T-helper 2 cell (primary cell): Measurements from ENCODE around the gene AURKAIP1.
"Not testable (repeated sequence)": the region's sequence is repeated elsewhere in the genome, so short reads cannot be mapped to it uniquely, and the experiment has no call there.

Experiments used
- DNase-seq, 5 experiments: peaks; one replicate each; pipeline versions ENCODE4 v3.0.0 to v3.0.0-alpha.2; 2012 to 2022

AURKAIP1 gene

GRCh38 chr1:1406101-1406820 is 31.3 kb upstream of the AURKAIP1 start:
- DNase-seq, result peak in 1 of 5 experiments; percentile 24

- DNase-seq, result no peak
These were observed 28.6 kb upstream of the AURKAIP1 start for GRCh38 chr1:1403653-1404052.

DNA sequence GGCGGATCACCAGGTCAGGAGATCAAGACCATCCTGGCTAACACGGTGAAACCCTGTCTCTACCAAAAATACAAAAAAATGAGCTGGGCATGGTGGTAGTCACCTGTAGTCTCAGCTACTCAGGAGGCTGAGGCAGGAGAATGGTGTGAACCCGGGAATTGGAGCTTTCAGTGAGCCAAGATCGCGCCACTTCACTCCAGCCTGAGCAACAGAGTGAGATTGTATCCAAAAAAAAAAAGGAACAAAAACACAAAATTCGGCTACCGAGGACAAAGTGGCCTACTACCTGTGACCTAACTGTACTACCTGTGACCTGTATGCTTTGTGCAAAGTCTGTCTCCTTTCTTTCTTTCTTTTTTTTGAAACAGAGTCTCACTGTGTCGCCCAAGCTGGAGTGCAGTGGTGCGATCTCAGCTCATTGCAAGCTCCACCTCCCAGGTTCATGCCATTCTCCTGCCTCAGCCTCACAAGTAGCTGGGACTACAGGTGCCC is 27.9 kb upstream of the AURKAIP1 start:
- not testable (repeated sequence) for DNase-seq

GRCh38 chr1:1402072-1402900 is 27.3 kb upstream of the AURKAIP1 start:
- DNase-seq, result peak in 1 of 5 experiments; percentile 51

- DNase-seq, result no peak
These were observed 26.5 kb upstream of the AURKAIP1 start for GRCh38 chr1:1401457-1402010.

DNA sequence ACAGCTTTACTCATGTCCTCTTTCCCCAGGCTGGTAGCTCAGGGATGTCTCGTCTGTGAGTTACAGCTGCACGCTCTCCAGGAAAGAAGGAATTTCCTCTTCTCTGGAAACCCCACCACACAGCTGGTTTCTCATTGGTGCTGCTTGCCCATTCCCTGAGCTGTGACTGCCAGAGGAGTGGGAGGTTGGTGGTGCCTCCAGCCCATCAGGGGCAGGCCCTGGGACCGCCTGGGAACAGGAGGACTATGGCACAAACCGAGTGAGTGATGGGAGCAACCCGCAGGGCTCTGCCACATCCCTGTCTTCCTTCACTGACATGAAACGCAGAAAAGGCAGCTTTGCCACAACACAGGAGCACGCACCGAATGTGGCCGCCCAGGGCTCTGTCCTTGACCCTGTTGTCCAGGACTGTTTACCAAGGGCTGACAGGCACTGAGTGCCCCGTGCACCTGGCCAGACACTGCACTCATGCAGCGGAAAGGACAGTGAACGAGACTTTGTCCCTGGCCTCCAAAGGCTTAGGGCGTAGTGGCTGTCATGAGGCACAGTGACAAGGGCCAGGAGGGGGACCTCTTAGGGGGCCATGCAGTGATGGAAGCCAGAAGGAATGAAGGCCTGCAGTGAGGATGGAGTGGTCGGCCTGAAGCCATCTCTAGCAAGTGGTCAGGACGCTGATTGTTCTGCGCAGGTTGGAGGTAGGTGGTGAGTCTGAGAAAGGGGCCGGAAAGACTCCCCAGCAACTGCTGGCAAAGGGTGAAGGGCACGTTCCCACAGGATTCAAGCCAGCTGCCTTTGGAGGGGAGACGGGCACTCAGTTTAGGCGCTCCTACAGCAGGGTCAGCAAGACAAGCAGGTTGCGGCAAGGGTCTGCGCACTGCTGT is 25.8 kb upstream of the AURKAIP1 start:
- DNase-seq, result no peak

DNA sequence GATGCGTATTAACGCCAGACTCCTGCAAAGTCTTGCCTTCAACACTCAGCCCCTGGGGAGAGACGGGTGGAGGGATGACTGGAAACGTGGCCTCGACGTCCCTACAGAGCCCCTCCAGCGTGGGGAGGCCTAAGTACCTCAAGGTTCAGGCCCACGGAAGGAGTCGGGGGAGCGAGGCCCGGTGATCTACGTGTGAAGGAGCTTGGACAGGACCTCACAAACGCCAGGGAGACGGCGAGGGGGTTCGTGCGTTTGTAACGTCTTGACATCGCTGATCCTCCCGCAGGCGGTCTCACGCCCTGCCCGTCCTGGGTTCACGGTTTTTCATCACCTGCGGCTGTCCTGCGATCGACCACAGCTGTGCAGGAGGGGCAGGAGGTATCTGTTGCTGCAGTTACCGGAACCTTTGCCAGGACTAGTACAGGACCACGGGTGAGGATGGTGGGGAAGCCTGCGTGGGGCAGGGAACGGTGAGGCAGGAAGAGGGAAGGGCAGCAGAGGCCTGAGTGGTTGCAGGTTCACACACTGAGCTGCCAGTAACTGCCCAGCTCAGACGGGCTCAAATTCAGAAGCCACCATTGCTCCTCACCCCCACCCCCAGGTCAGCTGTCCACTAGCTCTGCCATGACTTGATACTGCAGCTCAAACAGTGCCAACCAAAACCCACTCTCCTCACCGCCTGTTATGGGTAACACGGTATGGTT is 25.0 kb upstream of the AURKAIP1 start:
- DNase-seq, result peak in 1 of 5 experiments; percentile 39

DNA sequence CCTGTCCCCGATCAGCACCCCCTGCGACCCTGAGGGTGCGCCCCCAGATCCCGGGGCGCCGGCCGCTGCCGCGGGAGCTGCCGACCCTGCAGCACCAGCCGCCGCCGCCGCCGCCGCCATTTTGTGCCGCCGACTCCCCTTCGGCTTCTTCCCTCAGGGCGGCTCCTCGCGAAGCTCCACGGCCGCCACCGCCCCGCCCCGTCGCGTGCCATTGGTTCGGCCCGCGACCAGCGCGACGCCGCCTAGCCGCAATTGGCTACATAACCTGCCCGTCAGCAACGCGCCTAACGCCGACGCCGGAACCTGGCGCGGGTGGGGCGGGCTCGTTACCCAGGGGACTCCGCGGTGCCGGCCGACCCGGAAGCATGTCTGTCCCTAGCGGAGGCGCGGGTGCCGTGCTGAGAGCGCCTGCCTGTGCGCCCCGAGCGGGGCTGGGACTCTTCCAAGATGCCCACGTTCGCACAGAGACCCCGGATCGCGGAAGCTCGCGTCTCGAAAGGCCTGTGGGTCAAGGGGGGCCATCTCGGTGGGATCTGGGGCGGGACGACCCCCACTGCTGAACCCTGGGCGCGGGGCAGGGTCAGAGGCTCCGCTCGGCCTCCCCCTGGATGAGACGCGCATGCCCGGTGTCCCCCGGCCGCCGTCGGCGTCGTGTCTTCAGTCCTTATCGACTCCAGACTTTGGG is 24.3 kb upstream of the AURKAIP1 start, which contains the start of gene CCNL2:
Gene CCNL2 (minus strand): TSS at position 149 of the 685 bp plus-strand sequence. CDS start 29 bp downstream, at position 120.
- peak; percentile 97 to 100 (median 99) for DNase-seq

DNA sequence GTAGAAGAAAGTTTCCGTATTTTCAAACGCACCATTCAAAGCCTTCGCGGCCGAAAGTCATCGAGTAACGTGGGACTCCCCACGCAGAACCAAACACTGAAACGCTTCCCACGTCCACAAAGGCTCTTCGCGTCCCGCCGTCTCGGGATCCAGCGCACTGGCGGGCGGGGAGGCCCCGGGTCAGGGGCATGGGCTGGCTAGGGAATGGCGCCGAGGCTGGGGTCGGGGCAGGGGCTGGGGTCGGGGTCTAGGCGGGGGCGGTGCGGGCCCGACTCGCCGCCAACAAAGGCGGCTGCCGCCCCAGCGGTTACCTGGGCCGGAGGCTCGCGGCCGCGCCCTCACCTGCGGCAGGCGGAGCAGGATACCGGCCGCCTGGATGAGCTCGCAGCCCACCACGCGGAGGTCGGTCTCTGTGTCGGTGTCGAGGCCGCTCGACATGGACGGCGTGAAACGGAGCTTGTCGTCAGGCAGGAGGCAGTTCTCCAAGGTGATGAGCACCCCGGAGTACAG is 23.7 kb upstream of the AURKAIP1 start:
- DNase-seq, result peak in 2 of 5 experiments; percentile 7 to 23

DNA sequence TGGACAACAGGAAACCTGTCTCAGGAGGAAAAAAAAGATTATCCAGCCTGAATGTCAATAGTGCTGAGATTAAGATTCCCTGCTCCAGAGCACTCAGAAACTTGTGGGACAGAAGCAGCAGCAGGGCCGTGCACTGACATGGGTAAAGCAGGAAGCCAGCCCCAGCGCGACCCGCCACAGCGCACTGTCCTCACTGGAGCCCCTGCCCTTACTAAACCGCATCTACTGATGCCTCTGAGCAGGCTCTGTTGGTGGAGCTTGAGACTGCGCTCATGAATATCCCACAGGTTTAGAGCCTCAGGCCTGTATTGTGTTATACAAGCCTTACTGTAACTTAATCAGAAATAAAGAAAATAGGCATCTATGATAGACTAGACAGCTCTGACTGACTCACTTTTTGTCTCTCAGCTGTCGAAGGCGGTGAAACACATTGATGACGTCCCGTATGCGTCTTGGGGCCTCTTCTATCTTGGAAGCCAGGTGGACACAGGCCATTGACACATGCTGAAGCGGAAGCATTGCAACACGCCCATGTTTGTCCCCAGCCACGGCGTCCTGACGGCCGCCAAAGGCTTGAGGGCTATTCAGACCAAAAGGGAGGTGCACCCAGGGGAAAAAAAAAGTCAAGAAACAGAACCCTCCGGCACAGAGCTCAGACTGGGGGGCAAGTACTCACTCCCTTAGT is 23.0 kb upstream of the AURKAIP1 start:
- DNase-seq, result peak in 1 of 5 experiments; percentile 36

GRCh38 chr1:1395166-1395565 is 20.2 kb upstream of the AURKAIP1 start:
- no peak for DNase-seq

- DNase-seq, result no peak
These were observed 19.1 kb upstream of the AURKAIP1 start for GRCh38 chr1:1394116-1394515.

GRCh38 chr1:1393428-1393827 is 18.4 kb upstream of the AURKAIP1 start:
- no peak for DNase-seq

- no peak for DNase-seq
These were observed 18.0 kb upstream of the AURKAIP1 start for GRCh38 chr1:1393014-1393413.

- DNase-seq, result no peak
These were observed 16.2 kb upstream of the AURKAIP1 start for GRCh38 chr1:1391225-1391624.

DNA sequence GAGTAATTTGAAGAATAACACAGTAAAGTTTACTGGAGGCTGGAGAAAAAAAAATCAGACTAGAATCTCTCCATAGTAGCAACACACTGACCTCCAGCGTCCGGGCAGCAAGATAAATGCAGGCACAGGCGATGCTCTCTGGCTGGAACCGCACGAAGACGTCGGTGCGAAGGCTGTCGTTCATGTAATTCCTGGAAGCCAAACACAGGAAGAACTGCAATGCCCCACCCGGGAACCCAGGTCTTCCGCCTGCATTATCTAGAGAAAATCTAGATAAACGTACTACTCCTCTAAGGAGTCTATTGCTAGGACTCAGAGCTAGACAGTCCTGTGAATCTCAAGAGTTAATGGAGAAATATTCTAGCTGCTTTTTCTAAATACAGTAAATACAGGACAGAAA is 15.7 kb upstream of the AURKAIP1 start:
- DNase-seq, result no peak

GRCh38 chr1:1388078-1388472 is 13.1 kb upstream of the AURKAIP1 start:
- DNase-seq, result peak in 1 of 5 experiments; percentile 32

DNA sequence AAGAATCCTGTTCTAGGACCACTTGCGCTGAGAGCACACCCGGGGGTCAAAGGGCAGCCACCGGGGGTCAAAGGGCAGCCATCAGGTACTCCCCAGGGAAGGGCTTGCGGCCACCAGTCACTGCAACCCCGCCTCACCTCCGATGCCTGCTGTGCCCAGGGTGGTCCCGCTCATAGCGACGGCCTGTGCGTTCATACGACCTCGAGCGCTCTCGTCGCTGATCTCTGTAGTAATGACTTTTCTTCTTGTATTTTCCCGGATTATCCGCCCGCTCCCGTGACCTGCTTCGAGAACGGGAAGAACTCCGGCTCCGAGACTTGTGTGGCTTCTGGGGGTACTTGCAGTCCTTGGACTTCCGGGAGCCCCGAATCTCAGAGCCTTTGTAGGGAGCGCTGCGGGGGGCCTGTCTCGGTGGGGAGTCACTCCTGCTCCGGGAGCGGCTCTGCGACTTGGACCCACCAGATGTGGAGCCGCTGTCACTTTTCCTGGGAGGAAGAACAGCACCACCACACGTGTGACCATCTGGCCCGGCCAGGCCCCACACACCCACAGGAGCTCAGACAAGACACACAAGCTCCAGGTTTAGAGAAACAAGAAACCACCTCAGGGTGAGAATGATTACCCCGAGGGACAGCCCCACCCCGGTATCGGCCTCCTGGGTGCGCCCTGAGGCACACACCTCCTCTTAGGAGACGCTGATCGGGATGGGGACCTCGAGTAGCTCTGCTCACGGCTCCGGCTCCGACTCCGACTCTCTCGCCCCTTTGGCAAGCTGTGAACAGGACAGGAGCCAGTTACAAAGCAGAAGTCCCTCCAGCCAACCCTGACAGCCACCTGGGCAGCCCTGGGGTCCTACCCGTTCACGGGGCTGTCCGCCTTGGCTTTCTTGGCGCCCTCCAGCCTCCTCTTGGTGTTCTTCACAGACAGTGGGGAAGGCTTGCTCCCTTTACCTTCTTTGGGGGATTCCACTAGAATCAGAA is 12.4 kb upstream of the AURKAIP1 start:
- DNase-seq, result no peak

- no peak for DNase-seq
These were observed 10.9 kb upstream of the AURKAIP1 start for GRCh38 chr1:1385931-1386330.
